HEK293 (cell line): ENCODE data around the gene LIN37.

Experiments
- CTCF ChIA-PET: fragments of 350-600 bp; formaldehyde crosslinking; extraction: SDS; loops from one replicate; lab custom pipeline; 2021; ENCODE audit warnings: antibody characterized with exemption; lab: Yijun Ruan, JAX
- POLR2A ChIA-PET: fragments of 300-600 bp; formaldehyde crosslinking; extraction: SDS; loops from one replicate; lab custom pipeline; 2020; ENCODE audit warnings: antibody characterized with exemption, inconsistent platforms; lab: Yijun Ruan, JAX
- H3K27ac ChIP-seq: fragments of 200-500 bp; sonication (Bioruptor generic); 2 replicates; pipeline ENCODE4 v1.5.1; 2014; ENCODE audit warnings: low read depth, low read length, control low read depth, inconsistent platforms; ENCODE audit errors: extremely low read depth
- H3K36me3 ChIP-seq, 2 experiments: fragments of 200-500 bp in 1 of 2; sonication (Bioruptor generic) in 1 of 2; 1 replicate in 1 of 2; 2 replicates in 1 of 2; pipeline ENCODE4 v1.5.1; 2014 to 2017; ENCODE audit warnings: inconsistent platforms in 2 of 2, low read length in 2 of 2; ENCODE audit not compliant: control insufficient read depth in 2 of 2, insufficient read depth in 1 of 2
- H3K4me1 ChIP-seq: fragments of 200-500 bp; sonication (Bioruptor generic); 2 replicates; pipeline ENCODE4 v1.5.1; 2014; ENCODE audit warnings: mild to moderate bottlenecking, low read length, inconsistent platforms; ENCODE audit not compliant: control insufficient read depth, insufficient read depth
- H3K4me3 ChIP-seq: 2 replicates; pipeline ENCODE4 v1.5.1; 2011; ENCODE audit warnings: low read depth, mild to moderate bottlenecking, control low read depth, low read length, moderate library complexity
- H3K9me3 ChIP-seq: fragments of 200-500 bp; sonication (Bioruptor generic); 2 replicates; pipeline ENCODE4 v1.5.1; 2014; ENCODE audit warnings: low read depth, low read length, inconsistent platforms; ENCODE audit not compliant: control insufficient read depth, insufficient read depth
- BCL11A ChIP-seq: fragments of 450-650 bp; formaldehyde crosslinking; IDR thresholded peaks from 2 replicates; pipeline ENCODE4 v1.5.1; 2016; ENCODE audit warnings: low read depth, missing biosample characterization, missing genetic modification characterization
- KLF8 ChIP-seq: fragments of 450-650 bp; formaldehyde crosslinking; IDR thresholded peaks from 2 replicates; pipeline ENCODE4 v1.5.1; 2016; ENCODE audit warnings: missing biosample characterization, missing genetic modification characterization
- KLF9 ChIP-seq: fragments of 450-650 bp; formaldehyde crosslinking; IDR thresholded peaks from 2 replicates; pipeline ENCODE4 v1.5.1; 2016; ENCODE audit warnings: missing biosample characterization, missing genetic modification characterization, low read depth
- PATZ1 ChIP-seq: fragments of 450-650 bp; formaldehyde crosslinking; IDR thresholded peaks from 2 replicates; pipeline ENCODE4 v1.5.1; 2016; ENCODE audit warnings: missing biosample characterization, missing genetic modification characterization
- ZBTB17 ChIP-seq: fragments of 450-650 bp; formaldehyde crosslinking; IDR thresholded peaks from 2 replicates; pipeline ENCODE4 v1.5.1; 2016; ENCODE audit warnings: missing biosample characterization, missing genetic modification characterization
- ZBTB20 ChIP-seq: fragments of 450-650 bp; formaldehyde crosslinking; IDR thresholded peaks from 2 replicates; pipeline ENCODE4 v1.5.1; 2016; ENCODE audit warnings: missing biosample characterization, missing genetic modification characterization
- ZBTB6 ChIP-seq: fragments of 450-650 bp; formaldehyde crosslinking; IDR thresholded peaks from 2 replicates; pipeline ENCODE4 v1.5.1; 2017; ENCODE audit warnings: missing biosample characterization, missing genetic modification characterization
- ZFP3 ChIP-seq: fragments of 450-650 bp; formaldehyde crosslinking; IDR thresholded peaks from 2 replicates; pipeline ENCODE4 v1.5.1; 2016; ENCODE audit warnings: low read depth, missing biosample characterization, missing genetic modification characterization
- ZNF133 ChIP-seq: fragments of 450-650 bp; formaldehyde crosslinking; IDR thresholded peaks from 2 replicates; pipeline ENCODE4 v1.5.1; 2016; ENCODE audit warnings: missing biosample characterization, missing genetic modification characterization
- ZNF175 ChIP-seq: fragments of 450-650 bp; formaldehyde crosslinking; IDR thresholded peaks from 2 replicates; pipeline ENCODE4 v1.5.1; 2016; ENCODE audit warnings: missing biosample characterization, missing genetic modification characterization
- ZNF266 ChIP-seq: fragments of 450-650 bp; formaldehyde crosslinking; IDR thresholded peaks from 2 replicates; pipeline ENCODE4 v1.5.1; 2016; ENCODE audit warnings: missing biosample characterization, missing genetic modification characterization, low read depth
- ZNF350 ChIP-seq: fragments of 450-650 bp; formaldehyde crosslinking; IDR thresholded peaks from 2 replicates; pipeline ENCODE4 v1.5.0; 2017; ENCODE audit warnings: missing biosample characterization, mild to moderate bottlenecking, missing genetic modification characterization
- ZNF501 ChIP-seq: fragments of 450-650 bp; formaldehyde crosslinking; IDR thresholded peaks from 2 replicates; pipeline ENCODE4 v1.5.1; 2016; ENCODE audit warnings: missing biosample characterization, missing genetic modification characterization
- ZNF529 ChIP-seq: fragments of 450-650 bp; formaldehyde crosslinking; IDR thresholded peaks from 2 replicates; pipeline ENCODE4 v1.5.1; 2017; ENCODE audit warnings: missing genetic modification characterization, missing biosample characterization; ENCODE audit not compliant: insufficient replicate concordance
- ZNF555 ChIP-seq: fragments of 450-650 bp; formaldehyde crosslinking; conservative IDR thresholded peaks from 2 replicates; pipeline ENCODE4 v1.5.1; 2017; ENCODE audit warnings: missing biosample characterization, mild to moderate bottlenecking, missing genetic modification characterization, inconsistent platforms
- ZNF571 ChIP-seq: fragments of 450-650 bp; formaldehyde crosslinking; IDR thresholded peaks from 2 replicates; pipeline ENCODE4 v1.5.0; 2017; ENCODE audit warnings: missing biosample characterization, missing genetic modification characterization
- ZNF626 ChIP-seq: fragments of 450-650 bp; sonication (Bioruptor Pico); formaldehyde crosslinking; IDR thresholded peaks from 2 replicates; pipeline ENCODE4 v1.5.1; 2018; ENCODE audit warnings: missing biosample characterization, missing genetic modification characterization, inconsistent platforms
- TF ChIP-seq, protein P1 (sequence below): fragments of 450-650 bp; formaldehyde crosslinking; IDR thresholded peaks from 2 replicates; pipeline ENCODE4 v1.5.1; 2017; ENCODE audit warnings: missing biosample characterization, missing genetic modification characterization
- TF ChIP-seq, protein P2 (sequence below): fragments of 450-650 bp; formaldehyde crosslinking; IDR thresholded peaks from 2 replicates; pipeline ENCODE4 v1.5.1; 2016; ENCODE audit warnings: missing biosample characterization, missing genetic modification characterization
- TF ChIP-seq, protein P3 (sequence below): fragments of 450-650 bp; formaldehyde crosslinking; IDR thresholded peaks from 2 replicates; pipeline ENCODE4 v1.5.1; 2016; ENCODE audit warnings: missing biosample characterization, missing genetic modification characterization
- TF ChIP-seq, protein P4 (sequence below): fragments of 450-650 bp; formaldehyde crosslinking; IDR thresholded peaks from 2 replicates; pipeline ENCODE4 v1.5.1; 2017; ENCODE audit warnings: missing biosample characterization, missing genetic modification characterization

The LIN37 gene

GRCh38 chr19:35708391-35708790 is 40.0 kb upstream of the LIN37 start (continued):
- TF ChIP-seq ZBTB6 (tag by site-specific recombination) (no peak), ZFP3 (tag by site-specific recombination) (no peak), ZNF350 (tag by site-specific recombination) (no peak), BCL11A (tag by site-specific recombination) (no peak), ZNF529 (tag by site-specific recombination) (no peak), ZNF501 (tag by site-specific recombination) (no peak), ZNF555 (tag by site-specific recombination) (no peak), PATZ1 (tag by site-specific recombination) (no peak), ZNF266 (tag by site-specific recombination) (no peak)
- TF ChIP-seq, protein P1, sequence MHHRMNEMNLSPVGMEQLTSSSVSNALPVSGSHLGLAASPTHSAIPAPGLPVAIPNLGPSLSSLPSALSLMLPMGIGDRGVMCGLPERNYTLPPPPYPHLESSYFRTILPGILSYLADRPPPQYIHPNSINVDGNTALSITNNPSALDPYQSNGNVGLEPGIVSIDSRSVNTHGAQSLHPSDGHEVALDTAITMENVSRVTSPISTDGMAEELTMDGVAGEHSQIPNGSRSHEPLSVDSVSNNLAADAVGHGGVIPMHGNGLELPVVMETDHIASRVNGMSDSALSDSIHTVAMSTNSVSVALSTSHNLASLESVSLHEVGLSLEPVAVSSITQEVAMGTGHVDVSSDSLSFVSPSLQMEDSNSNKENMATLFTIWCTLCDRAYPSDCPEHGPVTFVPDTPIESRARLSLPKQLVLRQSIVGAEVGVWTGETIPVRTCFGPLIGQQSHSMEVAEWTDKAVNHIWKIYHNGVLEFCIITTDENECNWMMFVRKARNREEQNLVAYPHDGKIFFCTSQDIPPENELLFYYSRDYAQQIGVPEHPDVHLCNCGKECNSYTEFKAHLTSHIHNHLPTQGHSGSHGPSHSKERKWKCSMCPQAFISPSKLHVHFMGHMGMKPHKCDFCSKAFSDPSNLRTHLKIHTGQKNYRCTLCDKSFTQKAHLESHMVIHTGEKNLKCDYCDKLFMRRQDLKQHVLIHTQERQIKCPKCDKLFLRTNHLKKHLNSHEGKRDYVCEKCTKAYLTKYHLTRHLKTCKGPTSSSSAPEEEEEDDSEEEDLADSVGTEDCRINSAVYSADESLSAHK, result no peak

DNA sequence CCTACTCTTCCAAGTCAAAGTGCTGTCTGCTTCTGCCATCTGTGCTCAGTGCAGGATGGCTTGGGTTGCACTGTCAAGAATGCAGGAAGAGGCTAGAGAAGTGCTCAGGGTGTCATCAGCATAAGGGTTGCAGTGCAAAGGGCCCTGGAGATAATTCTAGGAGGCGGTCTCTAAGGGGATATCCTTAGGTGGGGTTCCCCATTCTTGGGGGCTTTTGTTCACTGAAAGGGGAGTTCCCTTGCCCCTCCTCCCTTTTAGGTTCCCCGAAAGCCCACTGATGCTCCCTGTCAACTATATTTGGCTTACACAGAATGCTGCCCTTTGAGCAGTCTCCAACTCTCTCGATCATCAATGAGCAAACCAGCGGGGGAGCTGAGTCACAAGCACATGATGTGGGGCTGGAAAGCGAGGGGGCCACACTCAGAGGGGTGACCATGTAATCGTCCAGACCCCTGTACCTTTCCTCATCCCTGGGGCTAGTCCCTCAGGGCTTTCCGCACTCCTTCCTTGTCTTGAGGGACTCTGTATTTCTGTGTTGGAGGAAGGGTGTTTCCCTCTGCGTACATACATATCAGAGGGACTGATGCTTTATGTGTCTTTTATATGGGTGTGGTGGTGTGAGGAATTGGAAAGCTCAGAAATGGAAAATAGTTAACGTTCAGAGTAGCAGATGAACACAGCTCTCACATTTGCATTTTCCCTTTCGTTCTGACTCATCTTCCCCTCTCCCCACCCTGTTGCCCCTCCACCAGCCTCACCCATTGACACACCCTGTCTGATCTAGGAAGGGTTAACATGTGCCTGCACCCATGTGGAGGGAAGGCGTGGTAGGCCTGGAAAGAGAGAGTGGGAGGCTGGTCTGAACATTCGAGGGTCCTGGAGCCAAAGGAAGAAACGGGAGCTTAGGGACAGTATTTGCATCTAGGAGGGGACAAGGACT is 37.3 kb upstream of the LIN37 start:
- Histone ChIP-seq H3K4me1 (peaks cover 7% of the 10 kb centered on the region), H3K36me3 (no peaks in the 10 kb centered on the region; a peak in 1 of 3 replicates), H3K4me3 (no peak overlapping the region), H3K9me3 (no peaks in the 10 kb centered on the region), H3K27ac (0 out of 2 replicates have a peak overlapping the region, but pooled peaks have one; percentile 20)
- ChIA-PET POLR2A (interaction anchor here (0.6 to 3.9 kb wide), 5 partner anchors 8 to 210 kb away, joined by 4 to 38 read pairs (median 5); partner anchors contain the start of gene COX6B1), CTCF (interaction anchor here (0.7 to 6.0 kb wide), 6 partner anchors 10 to 216 kb away, joined by 3 to 119 read pairs (median 3); no protein-coding TSS in a partner anchor)
- TF ChIP-seq, protein P2, sequence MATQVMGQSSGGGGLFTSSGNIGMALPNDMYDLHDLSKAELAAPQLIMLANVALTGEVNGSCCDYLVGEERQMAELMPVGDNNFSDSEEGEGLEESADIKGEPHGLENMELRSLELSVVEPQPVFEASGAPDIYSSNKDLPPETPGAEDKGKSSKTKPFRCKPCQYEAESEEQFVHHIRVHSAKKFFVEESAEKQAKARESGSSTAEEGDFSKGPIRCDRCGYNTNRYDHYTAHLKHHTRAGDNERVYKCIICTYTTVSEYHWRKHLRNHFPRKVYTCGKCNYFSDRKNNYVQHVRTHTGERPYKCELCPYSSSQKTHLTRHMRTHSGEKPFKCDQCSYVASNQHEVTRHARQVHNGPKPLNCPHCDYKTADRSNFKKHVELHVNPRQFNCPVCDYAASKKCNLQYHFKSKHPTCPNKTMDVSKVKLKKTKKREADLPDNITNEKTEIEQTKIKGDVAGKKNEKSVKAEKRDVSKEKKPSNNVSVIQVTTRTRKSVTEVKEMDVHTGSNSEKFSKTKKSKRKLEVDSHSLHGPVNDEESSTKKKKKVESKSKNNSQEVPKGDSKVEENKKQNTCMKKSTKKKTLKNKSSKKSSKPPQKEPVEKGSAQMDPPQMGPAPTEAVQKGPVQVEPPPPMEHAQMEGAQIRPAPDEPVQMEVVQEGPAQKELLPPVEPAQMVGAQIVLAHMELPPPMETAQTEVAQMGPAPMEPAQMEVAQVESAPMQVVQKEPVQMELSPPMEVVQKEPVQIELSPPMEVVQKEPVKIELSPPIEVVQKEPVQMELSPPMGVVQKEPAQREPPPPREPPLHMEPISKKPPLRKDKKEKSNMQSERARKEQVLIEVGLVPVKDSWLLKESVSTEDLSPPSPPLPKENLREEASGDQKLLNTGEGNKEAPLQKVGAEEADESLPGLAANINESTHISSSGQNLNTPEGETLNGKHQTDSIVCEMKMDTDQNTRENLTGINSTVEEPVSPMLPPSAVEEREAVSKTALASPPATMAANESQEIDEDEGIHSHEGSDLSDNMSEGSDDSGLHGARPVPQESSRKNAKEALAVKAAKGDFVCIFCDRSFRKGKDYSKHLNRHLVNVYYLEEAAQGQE, result no peak
- TF ChIP-seq ZNF571 (tag by site-specific recombination) (no peak), KLF8 (tag by site-specific recombination) (peak; percentile 33; the same call in 1 of the 2 replicates), ZBTB17 (tag by site-specific recombination) (peak; percentile 29; the same call in 1 of the 2 replicates), ZNF133 (no peak), KLF9 (tag by site-specific recombination) (no peak), ZBTB20 (tag by site-specific recombination) (peak; percentile 50; the same call in 1 of the 2 replicates), ZNF175 (no peak), ZNF626 (no peak)
- TF ChIP-seq, protein P3, sequence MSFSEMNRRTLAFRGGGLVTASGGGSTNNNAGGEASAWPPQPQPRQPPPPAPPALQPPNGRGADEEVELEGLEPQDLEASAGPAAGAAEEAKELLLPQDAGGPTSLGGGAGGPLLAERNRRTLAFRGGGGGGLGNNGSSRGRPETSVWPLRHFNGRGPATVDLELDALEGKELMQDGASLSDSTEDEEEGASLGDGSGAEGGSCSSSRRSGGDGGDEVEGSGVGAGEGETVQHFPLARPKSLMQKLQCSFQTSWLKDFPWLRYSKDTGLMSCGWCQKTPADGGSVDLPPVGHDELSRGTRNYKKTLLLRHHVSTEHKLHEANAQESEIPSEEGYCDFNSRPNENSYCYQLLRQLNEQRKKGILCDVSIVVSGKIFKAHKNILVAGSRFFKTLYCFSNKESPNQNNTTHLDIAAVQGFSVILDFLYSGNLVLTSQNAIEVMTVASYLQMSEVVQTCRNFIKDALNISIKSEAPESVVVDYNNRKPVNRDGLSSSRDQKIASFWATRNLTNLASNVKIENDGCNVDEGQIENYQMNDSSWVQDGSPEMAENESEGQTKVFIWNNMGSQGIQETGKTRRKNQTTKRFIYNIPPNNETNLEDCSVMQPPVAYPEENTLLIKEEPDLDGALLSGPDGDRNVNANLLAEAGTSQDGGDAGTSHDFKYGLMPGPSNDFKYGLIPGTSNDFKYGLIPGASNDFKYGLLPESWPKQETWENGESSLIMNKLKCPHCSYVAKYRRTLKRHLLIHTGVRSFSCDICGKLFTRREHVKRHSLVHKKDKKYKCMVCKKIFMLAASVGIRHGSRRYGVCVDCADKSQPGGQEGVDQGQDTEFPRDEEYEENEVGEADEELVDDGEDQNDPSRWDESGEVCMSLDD, result no peak
- TF ChIP-seq, protein P4, sequence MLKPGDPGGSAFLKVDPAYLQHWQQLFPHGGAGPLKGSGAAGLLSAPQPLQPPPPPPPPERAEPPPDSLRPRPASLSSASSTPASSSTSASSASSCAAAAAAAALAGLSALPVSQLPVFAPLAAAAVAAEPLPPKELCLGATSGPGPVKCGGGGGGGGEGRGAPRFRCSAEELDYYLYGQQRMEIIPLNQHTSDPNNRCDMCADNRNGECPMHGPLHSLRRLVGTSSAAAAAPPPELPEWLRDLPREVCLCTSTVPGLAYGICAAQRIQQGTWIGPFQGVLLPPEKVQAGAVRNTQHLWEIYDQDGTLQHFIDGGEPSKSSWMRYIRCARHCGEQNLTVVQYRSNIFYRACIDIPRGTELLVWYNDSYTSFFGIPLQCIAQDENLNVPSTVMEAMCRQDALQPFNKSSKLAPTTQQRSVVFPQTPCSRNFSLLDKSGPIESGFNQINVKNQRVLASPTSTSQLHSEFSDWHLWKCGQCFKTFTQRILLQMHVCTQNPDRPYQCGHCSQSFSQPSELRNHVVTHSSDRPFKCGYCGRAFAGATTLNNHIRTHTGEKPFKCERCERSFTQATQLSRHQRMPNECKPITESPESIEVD (tag by site-specific recombination), result no peak
